Nephron progenitor cell (in vitro differentiated cells): ENCODE measurements around the gene PAK5.

Experiments
- DNase-seq: peaks from one replicate; pipeline ENCODE4 v3.0.0; 2021
- H3K27ac Mint-ChIP-seq: 2 replicates; pipeline ENCODE4 v1.8.0; 2021; ENCODE audit warnings: mild to moderate bottlenecking, moderate library complexity, mixed read lengths
- H3K27me3 Mint-ChIP-seq: 2 replicates; pipeline ENCODE4 v1.8.0; 2021; ENCODE audit warnings: mild to moderate bottlenecking, low read depth, mixed read lengths; ENCODE audit not compliant: poor library complexity
- H3K36me3 Mint-ChIP-seq: 2 replicates; pipeline ENCODE4 v1.8.0; 2021; ENCODE audit warnings: low read depth, mixed read lengths
- H3K4me1 Mint-ChIP-seq: 2 replicates; pipeline ENCODE4 v1.8.0; 2021; ENCODE audit warnings: mixed read lengths
- H3K4me3 Mint-ChIP-seq: 2 replicates; pipeline ENCODE4 v1.8.0; 2021; ENCODE audit warnings: mild to moderate bottlenecking, moderate library complexity, mixed read lengths
- H3K9me3 Mint-ChIP-seq: 2 replicates; pipeline ENCODE4 v1.8.0; 2021; ENCODE audit warnings: mild to moderate bottlenecking, moderate library complexity, mixed read lengths
- CTCF ChIP-seq: fragments of 200-600 bp; sonication (generic); IDR thresholded peaks from 2 replicates; pipeline ENCODE4 v1.5.0; 2021; ENCODE audit warnings: antibody characterized with exemption

PAK5 gene

GRCh38 chr20:9616455-9616805, 222.4 kb downstream of the PAK5 start:
- H3K4me1 Mint-ChIP-seq = peaks cover 2% of the 10 kb centered on the region
- H3K27me3 Mint-ChIP-seq = peaks cover 5% of the 10 kb centered on the region
- no peak overlapping the region for H3K4me3 Mint-ChIP-seq
- H3K36me3 Mint-ChIP-seq = no peaks in the 10 kb centered on the region
- DNase-seq = no peak
- TF ChIP-seq CTCF = no peak
- H3K27ac Mint-ChIP-seq = no peak overlapping the region
- H3K9me3 Mint-ChIP-seq = peaks cover 16% of the 10 kb centered on the region

- no peaks in the 10 kb centered on the region for H3K36me3 Mint-ChIP-seq
- H3K27ac Mint-ChIP-seq = no peak overlapping the region
- no peak for TF ChIP-seq CTCF
- peaks cover 16% of the 10 kb centered on the region for H3K9me3 Mint-ChIP-seq
- H3K4me1 Mint-ChIP-seq = peaks cover 5% of the 10 kb centered on the region
- H3K27me3 Mint-ChIP-seq = peaks cover 5% of the 10 kb centered on the region
- no peak for DNase-seq
- H3K4me3 Mint-ChIP-seq = no peak overlapping the region
These were observed 223.0 kb downstream of the PAK5 start for GRCh38 chr20:9615766-9616454.

- Mint-ChIP-seq H3K27ac (no peak overlapping the region), H3K27me3 (peaks cover 5% of the 10 kb centered on the region), H3K36me3 (no peaks in the 10 kb centered on the region), H3K4me1 (peaks cover 5% of the 10 kb centered on the region), H3K4me3 (no peak overlapping the region), H3K9me3 (peaks cover 16% of the 10 kb centered on the region)
- no peak for DNase-seq
- TF ChIP-seq CTCF = no peak
These were observed 223.8 kb downstream of the PAK5 start for GRCh38 chr20:9615118-9615517.

GRCh38 chr20:9613871-9614270, 225.0 kb downstream of the PAK5 start:
- peaks cover 5% of the 10 kb centered on the region for H3K27me3 Mint-ChIP-seq
- TF ChIP-seq CTCF = no peak
- H3K36me3 Mint-ChIP-seq = no peaks in the 10 kb centered on the region
- H3K9me3 Mint-ChIP-seq = peaks cover 16% of the 10 kb centered on the region
- no peak overlapping the region for H3K4me3 Mint-ChIP-seq
- H3K4me1 Mint-ChIP-seq = peaks cover 15% of the 10 kb centered on the region
- H3K27ac Mint-ChIP-seq = no peak overlapping the region
- no peak for DNase-seq

- H3K36me3 Mint-ChIP-seq = no peaks in the 10 kb centered on the region
- peaks cover 16% of the 10 kb centered on the region for H3K9me3 Mint-ChIP-seq
- H3K4me1 Mint-ChIP-seq = peaks cover 15% of the 10 kb centered on the region
- no peak overlapping the region for H3K4me3 Mint-ChIP-seq
- no peak for TF ChIP-seq CTCF
- H3K27me3 Mint-ChIP-seq = peaks cover 5% of the 10 kb centered on the region
- H3K27ac Mint-ChIP-seq = no peak overlapping the region
- no peak for DNase-seq
These were observed 227.0 kb downstream of the PAK5 start for GRCh38 chr20:9611921-9612320.

- DNase-seq = no peak
- no peak overlapping the region for H3K4me3 Mint-ChIP-seq
- no peak for TF ChIP-seq CTCF
- peaks cover 5% of the 10 kb centered on the region for H3K27me3 Mint-ChIP-seq
- no peaks in the 10 kb centered on the region for H3K36me3 Mint-ChIP-seq
- peak overlapping the region; percentile 72 for H3K27ac Mint-ChIP-seq
- H3K4me1 Mint-ChIP-seq = peaks cover 15% of the 10 kb centered on the region
- H3K9me3 Mint-ChIP-seq = peaks cover 21% of the 10 kb centered on the region
These were observed 228.2 kb downstream of the PAK5 start for GRCh38 chr20:9610665-9611064.
